Natural killer cell (primary cell): ENCODE measurements around the gene P2RX2. TPM values are rescaled to one million over a fixed set of nuclear protein-coding genes. Genes with fewer than 3 reads are reported as not detected.

Experiments used
- ATAC-seq, 3 donors: fragments of 150-1000 bp in 2 of 3; fragments of 200-7000 bp in 1 of 3; cut with Tn5 transposase; 1 replicate in 1 of 3; 2 replicates in 2 of 3; pipeline ENCODE4 v1.10.0; 2021; ENCODE audit warnings: mild to moderate bottlenecking in 2 of 3, moderate library complexity in 2 of 3
- DNase-seq, 2 donors: peaks; one replicate each; pipeline versions ENCODE4 v3.0.0 to v3.0.0-alpha.2; 2013 to 2021; ENCODE audit warnings: mixed read lengths in 1 of 2
- H3K27ac ChIP-seq: one replicate; pipeline ENCODE4 v1.5.1; 2013; ENCODE audit warnings: mild to moderate bottlenecking, low read length
- H3K27me3 ChIP-seq: one replicate; pipeline ENCODE4 v1.6.1; 2013; ENCODE audit warnings: low read length; ENCODE audit not compliant: control insufficient read depth, insufficient read depth
- H3K36me3 ChIP-seq: one replicate; pipeline ENCODE4 v1.6.1; 2013; ENCODE audit warnings: low read length; ENCODE audit not compliant: control insufficient read depth, insufficient read depth
- H3K4me1 ChIP-seq: one replicate; pipeline ENCODE4 v1.6.1; 2013; ENCODE audit warnings: low read length; ENCODE audit not compliant: control insufficient read depth, insufficient read depth
- H3K4me3 ChIP-seq: one replicate; pipeline ENCODE4 v1.5.1; 2013; ENCODE audit warnings: low read length
- H3K9me3 ChIP-seq: one replicate; pipeline ENCODE4 v1.6.1; 2013; ENCODE audit warnings: low read length; ENCODE audit not compliant: control insufficient read depth, insufficient read depth
- H3K27ac Mint-ChIP-seq, 2 donors: one replicate each; pipeline ENCODE4 v1.8.0; 2022; ENCODE audit warnings: mild to moderate bottlenecking in 2 of 2, mixed read lengths in 2 of 2, moderate library complexity in 1 of 2
- H3K27me3 Mint-ChIP-seq, 2 donors: one replicate each; pipeline ENCODE4 v1.8.0; 2022; ENCODE audit warnings: low read depth in 2 of 2, mixed read lengths in 2 of 2
- H3K36me3 Mint-ChIP-seq: one replicate; pipeline ENCODE4 v1.8.0; 2022; ENCODE audit warnings: mixed read lengths
- H3K4me1 Mint-ChIP-seq, 2 donors: one replicate each; pipeline ENCODE4 v1.8.0; 2022; ENCODE audit warnings: mixed read lengths in 2 of 2
- H3K4me3 Mint-ChIP-seq: one replicate; pipeline ENCODE4 v1.8.0; 2022; ENCODE audit warnings: mild to moderate bottlenecking, moderate library complexity, mixed read lengths
- H3K9me3 Mint-ChIP-seq, 2 donors: one replicate each; pipeline ENCODE4 v1.8.0; 2022; ENCODE audit warnings: mixed read lengths in 2 of 2
- WGBS: methylation state at CpG from one replicate; pipeline ENCODE4 v1.1.7; 2013; ENCODE audit warnings: missing lambda C conversion rate; ENCODE audit not compliant: insufficient coverage; 5-methylcytosine and 5-hydroxymethylcytosine counted together
- intact Hi-C: fragments of 100-400 bp; cut with micrococcal nuclease; formaldehyde crosslinking; loops from one replicate; pipeline ENCODE4 v1.14.2; 2022
- total RNA-seq, 4 donors: library from RNA; stranded (reverse); fragments of 120-200 nt in 1 of 4; gene quantifications; one replicate each; pipeline versions ENCODE4 v1.2.3 to v1.2.4, GENCODE V29; 2013 to 2022
- TF ChIP-seq, protein P1 (sequence below): fragments of 200-600 bp; IDR thresholded peaks from one replicate; pipeline ENCODE4 v1.8.0; 2022; ENCODE audit warnings: antibody characterized with exemption

Gene P2RX2
- total RNA-seq, 3 donors from 2014 or later (not counting 1 experiment from before 2014, with no cell fraction given), result not detected

- Histone ChIP-seq H3K4me3 (no peak overlapping the region), H3K4me1 (peaks cover 3% of the 10 kb centered on the region), H3K9me3 (peaks cover 12% of the 10 kb centered on the region), H3K27ac (no peak overlapping the region), H3K36me3 (no peaks in the 10 kb centered on the region), H3K27me3 (peaks cover 21% of the 10 kb centered on the region)
- H3K36me3 Mint-ChIP-seq, result no peaks in the 10 kb centered on the region
- intact Hi-C loops, result no loop called here
- 84% methylated on average over 4 of the region's 4 CpGs for WGBS
- TF ChIP-seq, protein P1, sequence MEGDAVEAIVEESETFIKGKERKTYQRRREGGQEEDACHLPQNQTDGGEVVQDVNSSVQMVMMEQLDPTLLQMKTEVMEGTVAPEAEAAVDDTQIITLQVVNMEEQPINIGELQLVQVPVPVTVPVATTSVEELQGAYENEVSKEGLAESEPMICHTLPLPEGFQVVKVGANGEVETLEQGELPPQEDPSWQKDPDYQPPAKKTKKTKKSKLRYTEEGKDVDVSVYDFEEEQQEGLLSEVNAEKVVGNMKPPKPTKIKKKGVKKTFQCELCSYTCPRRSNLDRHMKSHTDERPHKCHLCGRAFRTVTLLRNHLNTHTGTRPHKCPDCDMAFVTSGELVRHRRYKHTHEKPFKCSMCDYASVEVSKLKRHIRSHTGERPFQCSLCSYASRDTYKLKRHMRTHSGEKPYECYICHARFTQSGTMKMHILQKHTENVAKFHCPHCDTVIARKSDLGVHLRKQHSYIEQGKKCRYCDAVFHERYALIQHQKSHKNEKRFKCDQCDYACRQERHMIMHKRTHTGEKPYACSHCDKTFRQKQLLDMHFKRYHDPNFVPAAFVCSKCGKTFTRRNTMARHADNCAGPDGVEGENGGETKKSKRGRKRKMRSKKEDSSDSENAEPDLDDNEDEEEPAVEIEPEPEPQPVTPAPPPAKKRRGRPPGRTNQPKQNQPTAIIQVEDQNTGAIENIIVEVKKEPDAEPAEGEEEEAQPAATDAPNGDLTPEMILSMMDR, result no peak
- H3K9me3 Mint-ChIP-seq, result no peaks in the 10 kb centered on the region
- H3K4me3 Mint-ChIP-seq, result no peak overlapping the region
- no peak for DNase-seq
- H3K4me1 Mint-ChIP-seq, result peaks cover 4 to 8% of the 10 kb centered on the region in 2 donors
- no peak for ATAC-seq
- no peak overlapping the region for H3K27ac Mint-ChIP-seq
- H3K27me3 Mint-ChIP-seq, result peaks cover 20 to 24% of the 10 kb centered on the region in 2 donors
These were observed 1.4 kb upstream of the P2RX2 start for GRCh38 chr12:132617135-132617701.

DNA sequence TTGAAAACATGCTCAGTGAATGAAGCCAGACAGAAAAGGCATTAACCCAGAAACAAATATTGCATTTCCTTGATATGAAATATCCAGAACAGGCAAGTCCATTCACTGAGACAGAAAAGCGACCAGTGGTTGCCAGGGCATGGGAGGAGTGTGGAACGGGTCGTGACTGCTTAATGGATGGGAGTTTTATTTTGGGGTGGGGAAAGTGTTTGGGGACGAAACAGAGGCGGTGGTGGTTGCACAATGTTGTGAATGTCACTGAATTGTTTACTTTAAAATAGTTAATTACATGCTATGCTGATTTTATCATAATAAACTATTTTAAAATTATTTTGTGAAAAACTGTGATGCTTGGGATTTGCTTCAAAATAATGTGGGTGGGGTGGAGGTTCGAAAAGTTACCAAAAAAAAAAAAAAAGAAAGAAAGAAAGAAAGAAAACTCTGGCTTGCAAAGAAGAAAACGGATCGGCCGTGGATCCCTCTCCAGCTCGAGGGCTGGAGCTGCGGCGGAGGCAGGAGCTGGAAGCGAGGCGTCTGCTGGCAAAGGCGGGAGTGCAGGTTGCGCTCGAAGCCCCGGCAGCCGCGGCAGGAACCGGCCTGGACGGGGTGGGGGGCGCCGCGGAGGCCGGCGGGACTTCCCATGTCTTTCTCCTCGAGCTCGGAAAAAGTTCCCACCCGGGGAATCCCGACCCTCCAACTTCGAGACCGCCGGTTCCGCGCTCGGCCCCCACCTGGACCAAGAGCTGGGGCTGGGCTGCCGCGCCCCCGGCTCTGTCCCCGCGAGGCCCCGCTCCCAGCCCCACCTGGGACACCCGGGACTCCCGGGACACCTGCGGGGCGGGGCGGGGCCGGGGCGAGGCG lies 524 bp upstream of the P2RX2 start:
- Histone ChIP-seq H3K27me3 (peaks cover 21% of the 10 kb centered on the region), H3K9me3 (peaks cover 12% of the 10 kb centered on the region), H3K36me3 (no peaks in the 10 kb centered on the region), H3K4me3 (no peak overlapping the region), H3K4me1 (peaks cover 3% of the 10 kb centered on the region), H3K27ac (no peak overlapping the region)
- WGBS, result 15% methylated on average over 50 of the region's 51 CpGs
- no peaks in the 10 kb centered on the region for H3K36me3 Mint-ChIP-seq
- intact Hi-C loops, result no loop called here
- H3K27ac Mint-ChIP-seq, result no peak overlapping the region
- no peak for ATAC-seq
- TF ChIP-seq, protein P1, result no peak
- peak overlapping the region; percentile 17 for H3K4me3 Mint-ChIP-seq
- H3K27me3 Mint-ChIP-seq, result peaks cover 20 to 24% of the 10 kb centered on the region in 2 donors
- no peak for DNase-seq
- H3K9me3 Mint-ChIP-seq, result no peaks in the 10 kb centered on the region
- H3K4me1 Mint-ChIP-seq, result peaks cover 4 to 8% of the 10 kb centered on the region in 2 donors

- H3K27ac ChIP-seq, result no peak overlapping the region
- no peaks in the 10 kb centered on the region for H3K36me3 Mint-ChIP-seq
- H3K9me3 ChIP-seq, result peaks cover 12% of the 10 kb centered on the region
- 9% methylated on average over 18 of the region's 28 CpGs for WGBS
- H3K4me1 Mint-ChIP-seq, result peaks cover 4 to 8% of the 10 kb centered on the region in 2 donors
- peaks cover 3% of the 10 kb centered on the region for H3K4me1 ChIP-seq
- intact Hi-C loops, result no loop called here
- DNase-seq (no peak), ATAC-seq (no peak)
- no peak overlapping the region for H3K27ac Mint-ChIP-seq
- peaks cover 20 to 24% of the 10 kb centered on the region in 2 donors for H3K27me3 Mint-ChIP-seq
- H3K4me3 Mint-ChIP-seq, result no peak overlapping the region
- H3K27me3 ChIP-seq, result peaks cover 21% of the 10 kb centered on the region
- TF ChIP-seq, protein P1, result no peak
- H3K4me3 ChIP-seq, result no peak overlapping the region
- no peaks in the 10 kb centered on the region for H3K9me3 Mint-ChIP-seq
- H3K36me3 ChIP-seq, result peaks cover 3% of the 10 kb centered on the region
These were observed 452 bp downstream of the P2RX2 start for GRCh38 chr12:132619071-132619385.
